ENCODE measurements around the gene MAP2K7.
A peak's percentile ranks its signal among the peaks of the same experiment; 100 is the strongest.

The MAP2K7 gene

DNA sequence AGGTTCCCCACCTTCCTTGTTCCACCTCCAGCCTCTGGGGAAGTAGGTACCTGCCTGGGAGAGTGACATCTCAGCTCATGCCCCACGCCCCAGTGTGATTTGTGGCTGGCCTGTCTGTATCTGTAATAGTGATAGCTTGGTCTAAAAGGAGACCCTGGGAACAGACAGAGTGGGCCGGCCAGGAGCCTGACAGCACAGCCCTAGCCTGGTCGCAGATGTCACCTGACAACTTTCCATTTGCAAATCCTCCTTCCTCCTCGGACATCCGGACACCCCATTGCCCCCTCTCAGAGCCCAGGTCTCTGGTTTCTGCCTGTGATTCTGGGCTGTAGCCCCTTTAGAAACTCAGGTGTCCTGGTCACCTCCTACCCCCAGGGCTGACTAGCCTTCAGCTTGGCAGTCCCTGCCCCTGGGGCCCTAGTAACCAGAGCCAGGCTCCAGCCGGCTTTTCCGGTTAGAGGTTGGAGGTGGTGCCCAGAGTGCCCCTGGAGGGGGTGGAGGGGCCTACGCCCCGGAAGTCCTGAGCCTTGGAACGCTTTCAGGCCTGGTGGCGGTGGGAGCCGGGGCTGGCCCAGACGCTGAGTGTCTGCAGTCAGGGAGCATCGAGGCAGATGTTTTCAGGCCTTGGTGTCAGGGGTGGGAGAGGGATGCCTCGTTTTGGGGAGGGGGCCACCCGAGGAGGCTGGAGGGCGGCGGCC, 8.9 kb upstream of the MAP2K7 start:
- TF ChIP-seq POLR2A (IDR thresholded peaks at IDR 0.05; ENCODE audit: low read depth, low read length) (no peak), POLR2AphosphoS5 (IDR thresholded peaks at IDR 0.05; ENCODE audit: low read depth, low read length) (no peak), TAF1 (IDR thresholded peaks at IDR 0.05; ENCODE audit: borderline replicate concordance, low read depth, low read length) (no peak)
- DNase-seq (ENCODE audit: insufficient read length) (no peak), FAIRE-seq (no peak)

DNA sequence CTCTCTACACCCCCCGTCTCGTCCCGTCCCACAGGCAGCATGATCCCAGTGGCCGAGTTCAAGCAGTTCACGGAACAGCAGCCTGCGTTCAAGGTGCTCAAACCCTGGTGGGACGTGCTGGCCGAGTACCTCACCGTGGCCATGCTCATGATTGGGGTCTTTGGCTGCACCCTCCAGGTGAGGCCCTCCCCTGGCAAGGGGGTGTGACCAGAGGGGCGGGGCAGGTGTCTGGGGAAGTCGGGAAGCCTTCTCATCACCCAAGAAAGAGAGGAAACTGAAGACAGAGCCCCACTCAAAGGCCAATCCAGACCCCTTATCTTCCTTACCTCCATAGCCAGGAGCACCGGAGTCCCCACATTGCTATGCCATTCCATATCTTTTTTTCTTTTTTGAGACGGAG, 8.1 kb upstream of the MAP2K7 start:
- FAIRE-seq (no peak), DNase-seq (ENCODE audit: insufficient read length) (no peak)
- no peak for TF ChIP-seq POLR2A (IDR thresholded peaks at IDR 0.05; ENCODE audit: low read depth, low read length)
- no peak for TF ChIP-seq TAF1 (IDR thresholded peaks at IDR 0.05; ENCODE audit: borderline replicate concordance, low read depth, low read length)
- TF ChIP-seq POLR2AphosphoS5 (IDR thresholded peaks at IDR 0.05; ENCODE audit: low read depth, low read length): no peak

DNA sequence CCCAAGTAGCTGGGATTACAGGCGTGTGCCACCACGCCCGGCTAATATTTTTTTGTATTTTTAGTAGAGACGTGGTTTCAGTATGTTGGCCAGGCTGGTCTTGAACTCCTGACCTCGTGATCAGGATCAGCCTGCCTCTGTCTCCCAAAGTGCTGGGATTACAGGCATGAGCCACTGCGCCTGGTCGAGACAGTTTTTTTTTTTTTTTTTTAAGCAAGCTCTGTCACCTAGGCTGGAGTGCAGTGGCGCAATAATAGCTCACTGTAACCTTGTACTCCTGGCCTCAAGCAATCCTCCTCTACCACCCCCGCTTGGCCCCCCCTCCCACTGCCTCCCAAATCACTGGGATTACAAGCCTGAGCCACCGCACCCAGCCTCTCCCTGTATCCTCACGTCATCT, 6.4 kb upstream of the MAP2K7 start:
- no peak for DNase-seq (ENCODE audit: insufficient read length)
- FAIRE-seq: no peak
- TF ChIP-seq TAF1 (IDR thresholded peaks at IDR 0.05; ENCODE audit: borderline replicate concordance, low read depth, low read length) (no peak), POLR2AphosphoS5 (IDR thresholded peaks at IDR 0.05; ENCODE audit: low read depth, low read length) (no peak), POLR2A (IDR thresholded peaks at IDR 0.05; ENCODE audit: low read depth, low read length) (no peak)

DNA sequence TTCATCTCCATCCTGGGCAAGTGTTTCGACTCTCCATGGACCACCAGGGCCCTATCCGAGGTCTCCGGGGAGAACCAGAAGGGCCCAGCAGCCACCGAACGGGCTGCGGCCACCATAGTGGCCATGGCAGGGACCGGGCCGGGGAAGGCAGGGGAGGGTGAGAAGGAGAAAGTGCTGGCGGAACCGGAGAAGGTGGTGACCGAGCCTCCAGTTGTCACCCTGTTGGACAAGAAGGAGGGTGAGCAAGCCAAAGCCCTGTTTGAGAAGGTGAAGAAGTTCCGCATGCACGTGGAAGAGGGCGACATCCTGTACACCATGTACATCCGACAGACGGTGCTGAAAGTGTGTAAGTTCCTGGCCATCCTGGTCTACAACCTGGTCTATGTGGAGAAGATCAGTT, 4.7 kb upstream of the MAP2K7 start:
- no peak for FAIRE-seq
- DNase-seq (ENCODE audit: insufficient read length): no peak
- no peak for TF ChIP-seq POLR2AphosphoS5 (IDR thresholded peaks at IDR 0.05; ENCODE audit: low read depth, low read length)
- TF ChIP-seq TAF1 (IDR thresholded peaks at IDR 0.05; ENCODE audit: borderline replicate concordance, low read depth, low read length): no peak
- TF ChIP-seq POLR2A (IDR thresholded peaks at IDR 0.05; ENCODE audit: low read depth, low read length): no peak

DNA sequence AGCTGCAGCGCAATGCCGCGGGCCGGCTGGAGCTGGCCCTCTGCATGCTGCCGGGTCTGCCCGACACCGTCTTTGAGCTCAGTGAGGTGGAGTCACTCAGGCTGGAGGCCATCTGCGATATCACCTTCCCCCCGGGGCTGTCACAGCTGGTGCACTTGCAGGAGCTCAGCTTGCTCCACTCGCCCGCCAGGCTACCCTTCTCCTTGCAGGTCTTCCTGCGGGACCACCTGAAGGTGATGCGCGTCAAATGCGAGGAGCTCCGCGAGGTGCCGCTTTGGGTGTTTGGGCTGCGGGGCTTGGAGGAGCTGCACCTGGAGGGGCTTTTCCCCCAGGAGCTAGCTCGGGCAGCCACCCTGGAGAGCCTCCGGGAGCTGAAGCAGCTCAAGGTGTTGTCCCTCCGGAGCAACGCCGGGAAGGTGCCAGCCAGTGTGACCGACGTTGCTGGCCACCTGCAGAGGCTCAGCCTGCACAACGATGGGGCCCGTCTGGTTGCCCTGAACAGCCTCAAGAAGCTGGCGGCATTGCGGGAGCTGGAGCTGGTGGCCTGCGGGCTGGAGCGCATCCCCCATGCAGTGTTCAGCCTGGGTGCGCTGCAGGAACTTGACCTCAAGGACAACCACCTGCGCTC, 3.8 kb upstream of the MAP2K7 start:
- FAIRE-seq (no peak), DNase-seq (ENCODE audit: insufficient read length) (no peak)

DNA sequence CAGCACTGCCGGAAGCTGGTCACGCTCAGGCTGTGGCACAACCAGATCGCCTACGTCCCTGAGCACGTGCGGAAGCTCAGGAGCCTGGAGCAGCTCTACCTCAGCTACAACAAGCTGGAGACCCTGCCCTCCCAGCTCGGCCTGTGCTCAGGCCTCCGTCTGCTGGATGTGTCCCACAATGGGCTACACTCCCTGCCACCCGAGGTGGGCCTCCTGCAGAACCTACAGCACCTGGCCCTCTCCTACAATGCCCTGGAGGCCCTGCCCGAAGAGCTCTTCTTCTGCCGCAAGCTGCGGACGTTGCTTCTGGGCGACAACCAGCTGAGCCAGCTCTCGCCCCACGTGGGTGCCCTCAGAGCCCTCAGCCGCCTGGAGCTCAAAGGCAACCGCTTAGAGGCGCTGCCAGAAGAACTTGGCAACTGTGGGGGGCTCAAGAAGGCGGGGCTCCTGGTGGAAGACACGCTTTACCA, 3.2 kb upstream of the MAP2K7 start:
- FAIRE-seq (no peak), DNase-seq (ENCODE audit: insufficient read length) (no peak)
- TF ChIP-seq POLR2AphosphoS5 (IDR thresholded peaks at IDR 0.05; ENCODE audit: low read depth, low read length) (no peak), POLR2A (IDR thresholded peaks at IDR 0.05; ENCODE audit: low read depth, low read length) (no peak), TAF1 (IDR thresholded peaks at IDR 0.05; ENCODE audit: borderline replicate concordance, low read depth, low read length) (no peak)

More for the DNA sequence above, 3.8 kb upstream of the MAP2K7 start:
- TF ChIP-seq POLR2A (IDR thresholded peaks at IDR 0.05; ENCODE audit: low read depth, low read length) (no peak), POLR2AphosphoS5 (IDR thresholded peaks at IDR 0.05; ENCODE audit: low read depth, low read length) (no peak), TAF1 (IDR thresholded peaks at IDR 0.05; ENCODE audit: borderline replicate concordance, low read depth, low read length) (no peak)

DNA sequence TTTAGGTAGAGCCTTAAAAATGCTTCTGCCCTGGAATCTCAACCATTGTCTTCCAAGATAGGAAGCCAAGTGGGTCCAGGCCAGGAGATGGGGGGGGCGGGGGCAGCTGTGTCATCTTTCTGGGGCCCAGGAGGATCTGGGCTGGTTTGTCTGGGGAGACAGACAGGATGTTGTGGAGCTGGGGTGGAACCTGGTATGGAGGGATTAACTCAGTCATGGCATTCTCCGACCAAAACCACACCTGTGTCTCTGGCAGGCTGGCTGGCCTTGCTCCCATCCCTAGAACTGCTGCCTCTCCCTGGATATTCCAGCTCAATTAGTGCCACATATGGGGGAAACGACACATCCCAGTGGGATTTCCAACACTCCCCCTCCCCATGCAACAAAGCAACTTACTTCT, 2.7 kb upstream of the MAP2K7 start:
- no peak for TF ChIP-seq POLR2AphosphoS5 (IDR thresholded peaks at IDR 0.05; ENCODE audit: low read depth, low read length)
- TF ChIP-seq POLR2A (IDR thresholded peaks at IDR 0.05; ENCODE audit: low read depth, low read length): no peak
- TF ChIP-seq TAF1 (IDR thresholded peaks at IDR 0.05; ENCODE audit: borderline replicate concordance, low read depth, low read length): no peak
- no peak for FAIRE-seq
- DNase-seq (ENCODE audit: insufficient read length): no peak

DNA sequence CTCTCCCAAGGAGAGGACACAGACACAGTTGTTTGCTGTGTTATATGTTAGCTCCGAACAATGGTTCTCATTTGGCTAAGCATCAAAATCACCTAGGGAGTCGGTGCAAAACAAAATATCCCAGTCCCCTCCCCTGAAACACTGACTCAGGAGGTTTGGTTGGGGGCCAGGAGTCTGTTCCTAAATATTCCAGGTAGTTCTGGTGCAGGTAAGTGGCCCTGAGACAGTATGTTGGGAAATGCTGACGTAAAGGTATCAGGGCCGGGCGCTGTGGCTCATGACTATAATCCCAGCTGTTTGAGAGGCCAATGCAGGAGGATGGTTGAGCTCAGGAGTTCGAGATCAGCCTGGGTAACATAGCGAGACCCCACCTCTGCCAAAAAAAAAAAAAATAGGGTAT, 2.3 kb upstream of the MAP2K7 start:
- TF ChIP-seq POLR2AphosphoS5 (IDR thresholded peaks at IDR 0.05; ENCODE audit: low read depth, low read length) (no peak), POLR2A (IDR thresholded peaks at IDR 0.05; ENCODE audit: low read depth, low read length) (no peak), TAF1 (IDR thresholded peaks at IDR 0.05; ENCODE audit: borderline replicate concordance, low read depth, low read length) (no peak)
- DNase-seq (ENCODE audit: insufficient read length): no peak
- no peak for FAIRE-seq

DNA sequence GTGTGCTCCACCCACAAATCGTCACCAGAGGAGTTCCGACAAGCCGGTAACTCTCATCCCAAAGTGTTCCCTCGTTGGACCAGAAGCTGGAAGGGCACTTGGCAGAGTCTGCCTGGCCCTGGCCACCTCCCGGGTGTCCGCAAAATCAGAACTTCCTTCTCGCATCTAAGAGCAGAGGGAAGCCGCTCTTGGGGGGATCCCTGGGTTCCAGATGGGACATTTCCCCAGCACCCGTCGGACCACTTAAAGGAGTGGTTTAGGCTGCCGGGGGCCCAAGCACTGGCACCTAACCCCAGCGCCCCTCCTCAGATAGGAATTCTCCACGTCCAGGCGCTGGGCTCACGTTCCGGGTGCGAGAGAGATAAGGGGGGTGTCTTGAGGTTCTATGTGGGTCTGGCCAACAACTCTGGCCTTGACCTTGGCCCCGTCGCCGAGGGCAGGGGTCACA, 857 bp upstream of the MAP2K7 start:
- no peak for FAIRE-seq
- no peak for DNase-seq (ENCODE audit: insufficient read length)
- TF ChIP-seq POLR2A (IDR thresholded peaks at IDR 0.05; ENCODE audit: low read depth, low read length) (no peak), TAF1 (IDR thresholded peaks at IDR 0.05; ENCODE audit: borderline replicate concordance, low read depth, low read length) (no peak), POLR2AphosphoS5 (IDR thresholded peaks at IDR 0.05; ENCODE audit: low read depth, low read length) (no peak)

DNA sequence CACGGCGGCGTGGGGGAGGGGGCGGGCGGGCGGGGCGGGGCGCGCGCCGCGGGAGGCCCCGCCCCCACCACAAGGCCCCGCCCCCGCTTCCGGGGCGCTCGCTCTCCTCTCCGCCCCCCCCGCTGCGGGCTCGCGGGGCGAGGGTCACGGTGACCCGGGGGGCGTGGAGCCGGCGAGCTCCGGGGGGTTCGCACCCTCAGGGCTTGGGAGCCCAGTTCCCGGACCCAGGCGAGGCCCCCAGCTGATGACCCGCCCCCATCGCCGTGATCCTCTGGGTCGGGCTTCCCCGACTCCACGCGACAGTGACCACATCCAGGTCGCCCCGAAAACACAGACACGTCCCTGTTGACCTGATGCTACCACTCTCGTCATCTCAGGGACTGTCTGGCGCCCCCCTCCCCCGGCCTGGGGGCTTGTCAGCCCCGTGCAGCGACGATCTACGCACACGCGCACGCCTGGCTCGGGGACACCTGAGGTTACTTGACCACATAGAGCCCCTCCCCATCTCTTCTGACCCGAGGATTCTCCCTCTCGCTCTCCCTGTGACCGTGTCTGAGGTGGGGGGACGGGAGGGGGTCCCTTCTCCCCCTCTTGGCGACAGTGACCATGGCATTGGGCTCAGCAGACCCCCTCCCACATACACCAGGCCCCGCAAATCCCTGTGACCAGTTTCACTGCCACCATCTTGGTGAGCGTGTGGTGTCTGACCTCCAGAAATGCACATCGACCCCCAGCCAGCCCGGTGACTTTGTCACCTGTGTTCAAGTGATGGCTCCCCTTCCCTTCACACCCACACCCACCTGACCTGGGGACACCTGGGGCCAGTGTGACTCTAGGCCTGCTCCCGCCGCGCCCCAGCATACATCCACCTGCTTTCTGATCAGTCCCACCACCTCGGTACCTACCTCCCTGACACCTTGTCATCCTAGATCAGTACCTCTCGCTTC, 670 bp downstream of the MAP2K7 start:
- peak; percentile 75 for DNase-seq (ENCODE audit: insufficient read length)
- TF ChIP-seq TAF1 (IDR thresholded peaks at IDR 0.05; ENCODE audit: borderline replicate concordance, low read depth, low read length) (no peak), POLR2AphosphoS5 (IDR thresholded peaks at IDR 0.05; ENCODE audit: low read depth, low read length) (no peak), POLR2A (IDR thresholded peaks at IDR 0.05; ENCODE audit: low read depth, low read length) (no peak)
- FAIRE-seq: peak; percentile 65

DNA sequence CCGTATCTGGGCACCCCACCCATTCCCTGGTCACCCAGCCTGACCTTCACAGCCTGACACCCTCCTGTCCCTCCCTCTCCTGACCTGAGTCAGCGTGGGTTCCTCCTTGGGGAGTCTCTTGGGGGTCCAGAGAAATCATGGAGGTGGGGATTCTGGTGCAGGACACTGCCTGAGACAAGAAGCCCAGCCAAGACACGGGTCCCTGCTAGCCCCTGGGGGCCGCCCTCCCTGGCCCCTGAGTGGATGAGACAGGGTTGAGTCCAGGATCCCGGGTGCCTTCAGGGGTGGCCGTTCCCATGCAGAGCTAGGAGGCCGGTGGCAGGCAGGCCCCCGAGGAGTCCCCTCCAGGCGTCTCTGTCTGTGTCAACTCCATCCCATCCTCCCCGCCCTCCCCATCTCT, 1.6 kb downstream of the MAP2K7 start:
- FAIRE-seq (no peak), DNase-seq (ENCODE audit: insufficient read length) (no peak)
- TF ChIP-seq POLR2AphosphoS5 (IDR thresholded peaks at IDR 0.05; ENCODE audit: low read depth, low read length): no peak
- no peak for TF ChIP-seq TAF1 (IDR thresholded peaks at IDR 0.05; ENCODE audit: borderline replicate concordance, low read depth, low read length)
- no peak for TF ChIP-seq POLR2A (IDR thresholded peaks at IDR 0.05; ENCODE audit: low read depth, low read length)
